Mesangial cell (primary cell): Measurements from ENCODE around the gene MIX23. TPM values are rescaled to one million over a fixed set of nuclear protein-coding genes. Genes with fewer than 3 reads are reported as not detected.

ENCODE experiments used
- total RNA-seq: library from RNA; depleted of rRNA; stranded (reverse); fragments of >200 nt; gene quantifications from 2 replicates; pipeline ENCODE4 v1.2.3, GENCODE V29; 2015

The MIX23 gene
- 10.0 and 24.0 TPM in 2 replicates for total RNA-seq

GRCh38 chr3:122382888-122383666 is at the start of gene MIX23:
Gene MIX23 (minus strand): TSS chr3:122383231. CDS start chr3:122383224, 7 bp downstream.

DNA sequence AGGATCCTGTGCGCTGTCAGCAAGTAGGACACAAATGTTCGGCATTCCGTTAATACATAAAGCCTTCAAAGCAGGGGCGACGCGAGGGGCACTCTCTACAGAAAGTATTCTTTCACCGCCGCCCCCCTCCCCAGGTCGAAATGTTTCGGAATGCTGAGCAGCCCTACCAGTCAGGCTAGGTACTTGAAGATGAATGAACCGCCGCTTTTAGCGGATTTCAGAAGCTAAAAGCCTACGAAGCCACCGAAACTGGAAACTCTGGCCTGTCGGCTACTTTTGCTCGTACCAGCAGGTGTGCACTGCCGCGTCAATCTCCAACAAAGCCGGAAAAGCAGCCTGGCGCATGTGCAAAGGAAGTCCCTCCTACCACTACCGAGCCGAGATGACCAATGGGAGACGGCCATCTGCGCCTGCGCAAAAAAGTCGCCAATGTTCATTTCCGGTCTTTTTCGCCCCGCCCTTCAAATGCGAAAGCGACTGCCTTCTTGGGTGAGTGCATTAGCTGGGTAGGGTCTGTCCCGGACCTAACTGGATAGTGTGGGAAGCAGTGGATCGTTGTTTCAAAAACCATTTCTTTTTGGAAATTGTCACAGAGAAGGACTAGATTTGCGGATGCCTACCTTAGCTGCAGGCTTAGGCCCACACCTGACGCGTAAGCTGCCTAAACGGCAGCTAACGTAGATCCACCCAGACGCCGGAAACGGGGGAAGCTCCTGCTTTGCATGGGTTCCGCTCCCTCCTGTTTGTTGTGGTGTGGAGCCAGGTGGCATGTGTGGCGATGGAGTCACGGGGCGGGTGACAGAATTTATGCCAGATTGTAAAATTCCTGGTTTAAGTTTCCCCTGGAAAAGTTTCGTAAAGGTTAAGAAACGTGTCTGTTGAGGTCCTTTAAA is 33.0 kb upstream of the MIX23 start, which contains the start of gene WDR5B:
TSS of gene WDR5B (minus strand) at position 301 of the 893 bp plus-strand sequence. CDS start 534 bp downstream, outside the sequence.

DNA sequence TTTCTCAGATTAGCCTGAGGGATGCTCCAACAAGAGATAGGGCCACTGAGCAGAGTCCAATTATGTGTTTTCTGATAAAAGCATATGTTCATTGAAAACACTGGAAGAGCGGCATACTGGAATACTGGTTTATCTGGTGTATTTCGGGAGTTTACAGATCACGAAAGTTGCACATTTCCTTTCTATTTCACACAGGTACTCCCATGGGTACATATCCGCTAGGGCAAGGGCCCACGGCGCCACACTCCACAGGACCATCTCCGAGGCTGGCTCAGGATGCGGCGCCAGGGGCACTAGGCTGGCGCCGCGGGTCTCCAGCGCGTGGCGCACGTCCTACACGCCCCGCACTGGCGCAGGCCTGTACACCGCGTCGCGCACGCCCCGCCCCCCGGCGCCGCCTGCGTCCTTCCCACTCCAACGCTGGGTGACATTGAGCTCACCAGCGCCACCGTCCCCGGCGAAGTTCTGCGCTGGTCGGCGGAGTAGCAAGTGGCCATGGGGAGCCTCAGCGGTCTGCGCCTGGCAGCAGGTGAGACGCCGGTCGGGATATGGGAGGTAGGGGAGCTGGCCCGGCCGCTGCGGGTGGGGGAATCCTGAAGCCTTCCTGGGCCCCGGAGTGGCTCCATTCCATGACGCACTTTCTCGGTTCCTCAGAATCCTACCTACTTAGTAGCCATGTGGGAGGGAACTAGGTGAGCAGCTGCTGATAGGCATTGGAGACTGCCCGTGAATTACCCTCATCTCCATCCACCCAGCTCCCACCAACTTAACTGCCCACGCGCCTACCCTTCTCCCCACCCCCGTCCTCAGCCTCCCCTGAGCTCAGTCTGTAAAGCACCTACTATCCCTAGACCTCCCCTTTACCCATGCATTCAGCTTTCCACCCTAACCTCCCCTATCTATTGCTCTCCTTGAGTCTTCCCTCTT is 1.0 kb upstream of the MIX23 start, which contains the start of gene FAM162A:
TSS of gene FAM162A (plus strand) at position 412 of the 927 bp plus-strand sequence. CDS start at position 496, 84 bp downstream.

GRCh38 chr3:122324871-122325323 is 58.1 kb downstream of the MIX23 start, which contains the start of gene CSTA:
Gene CSTA (plus strand): TSS chr3:122325248. CDS start chr3:122325293, 45 bp downstream.

Other genes with a start within 250 kb of the MIX23 start
- gene CASR, start 199.6 kb downstream of the MIX23 start, total RNA-seq = 2.2 TPM in 1 of 2 replicates, not detected in the other
- not detected in 2 replicates for gene CSTA, start 58.0 kb downstream of the MIX23 start, total RNA-seq
- 14.0 and 17.1 TPM in 2 replicates for gene FAM162A, start 951 bp upstream of the MIX23 start, total RNA-seq
- 1.6 and 3.3 TPM in 2 replicates for gene WDR5B, start 32.8 kb upstream of the MIX23 start, total RNA-seq
- gene KPNA1, start 131.7 kb upstream of the MIX23 start, total RNA-seq = 27.1 and 29.4 TPM in 2 replicates
- gene PARP9, start 181.1 kb upstream of the MIX23 start, total RNA-seq = 6.8 and 13.2 TPM in 2 replicates
- 15.6 and 26.0 TPM in 2 replicates for gene DTX3L, start 181.1 kb upstream of the MIX23 start, total RNA-seq
- 0.25 TPM in 1 of 2 replicates, not detected in the other for gene PARP15, start 194.4 kb upstream of the MIX23 start, total RNA-seq